DOHH2 (cell line): Measurements from ENCODE around the gene PAPPA.

Experiments used
- H3F3A ChIP-seq: fragments of 200-600 bp; sonication (generic), shearing (Covaris generic); 2 replicates; pipeline ENCODE4 v1.6.0; 2016; ENCODE audit warnings: antibody characterized with exemption, mild to moderate bottlenecking; ENCODE audit not compliant: control insufficient read depth, insufficient read depth
- H3K27ac ChIP-seq: fragments of 200-600 bp; sonication (generic); 2 replicates; pipeline ENCODE4 v1.5.1; 2014; ENCODE audit warnings: low read depth, mild to moderate bottlenecking, low read length, moderate library complexity
- H3K27me3 ChIP-seq: fragments of 200-600 bp; sonication (generic); 2 replicates; pipeline ENCODE4 v1.6.1; 2014; ENCODE audit warnings: mild to moderate bottlenecking, low read length, mixed read lengths; ENCODE audit not compliant: control insufficient read depth
- H3K36me3 ChIP-seq: fragments of 200-600 bp; sonication (generic); 2 replicates; pipeline ENCODE4 v1.6.1; 2014; ENCODE audit warnings: mild to moderate bottlenecking, low read length, moderate library complexity, mixed read lengths; ENCODE audit not compliant: control insufficient read depth
- H3K4me1 ChIP-seq: fragments of 200-600 bp; sonication (generic); 2 replicates; pipeline ENCODE4 v1.6.1; 2014; ENCODE audit warnings: mild to moderate bottlenecking, low read length, mixed read lengths; ENCODE audit not compliant: control insufficient read depth
- H3K4me2 ChIP-seq: fragments of 200-600 bp; sonication (generic); 2 replicates; pipeline ENCODE4 v1.6.0; 2014; ENCODE audit warnings: mild to moderate bottlenecking, low read length, moderate library complexity
- H3K4me3 ChIP-seq: fragments of 200-600 bp; sonication (generic); 2 replicates; pipeline ENCODE4 v1.5.1; 2014; ENCODE audit warnings: mild to moderate bottlenecking, low read length, mixed read lengths
- H3K79me2 ChIP-seq: fragments of 200-600 bp; sonication (generic); 2 replicates; pipeline ENCODE4 v1.6.1; 2014; ENCODE audit warnings: mild to moderate bottlenecking, low read length, mixed read lengths; ENCODE audit not compliant: control insufficient read depth
- H3K9me2 ChIP-seq: fragments of 200-600 bp; sonication (generic); replicated peaks from 2 replicates; pipeline ENCODE4 v1.6.1; 2014; ENCODE audit warnings: mild to moderate bottlenecking, low read length, mixed read lengths; ENCODE audit not compliant: control insufficient read depth
- H3K9me3 ChIP-seq: fragments of 200-600 bp; sonication (generic); 2 replicates; pipeline ENCODE4 v1.6.1; 2014; ENCODE audit warnings: antibody characterized with exemption, low read length, mixed read lengths; ENCODE audit not compliant: control insufficient read depth, insufficient read depth
- H4K20me1 ChIP-seq: fragments of 200-600 bp; sonication (generic); 2 replicates; pipeline ENCODE4 v1.6.0; 2014; ENCODE audit warnings: low read depth, mild to moderate bottlenecking, antibody characterized with exemption, low read length, moderate library complexity; ENCODE audit not compliant: control insufficient read depth, insufficient read depth
- EZH2phosphoT487 ChIP-seq: fragments of 200-600 bp; sonication (generic); IDR thresholded peaks from 2 replicates; pipeline ENCODE4 v1.6.1; 2017; ENCODE audit warnings: borderline replicate concordance, mild to moderate bottlenecking, antibody characterized with exemption, low read length, moderate library complexity, mixed read lengths
- TF ChIP-seq, protein P1 (sequence below): fragments of 200-600 bp; sonication (generic); IDR thresholded peaks from one replicate; pipeline ENCODE4 v1.5.1; 2014; ENCODE audit warnings: antibody characterized with exemption, mild to moderate bottlenecking, low read depth, low read length; ENCODE audit not compliant: poor library complexity, severe bottlenecking

PAPPA gene

DNA sequence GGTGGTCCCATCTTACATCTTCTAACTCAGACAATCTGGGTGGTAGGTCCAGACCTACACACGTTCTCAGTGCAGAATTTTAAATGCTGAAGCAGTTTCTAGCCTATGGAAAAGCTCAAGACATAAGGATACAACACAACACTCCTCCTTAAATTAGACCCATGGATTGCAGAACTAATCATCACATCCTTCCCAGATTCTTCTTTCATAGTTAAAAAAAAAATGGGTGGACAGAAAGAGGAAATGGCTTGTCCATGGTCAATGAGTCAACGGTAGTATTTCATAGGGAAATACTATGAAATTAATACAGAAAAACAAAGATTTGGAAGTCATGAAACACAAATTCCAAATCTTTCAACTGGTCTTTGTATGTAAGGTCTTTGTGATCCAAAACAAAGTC is 106.9 kb downstream of the PAPPA start:
- Histone ChIP-seq H3K9me2 (no peaks in the 10 kb centered on the region), H3K4me1 (no peaks in the 10 kb centered on the region), H3K27ac (no peak overlapping the region), H3K79me2 (no peaks in the 10 kb centered on the region), H3K4me2 (no peak overlapping the region), H3F3A (no peaks in the 10 kb centered on the region), H3K4me3 (no peak overlapping the region), H3K27me3 (no peaks in the 10 kb centered on the region), H4K20me1 (no peaks in the 10 kb centered on the region), H3K9me3 (no peaks in the 10 kb centered on the region), H3K36me3 (no peaks in the 10 kb centered on the region)
- no peak for TF ChIP-seq EZH2phosphoT487
- TF ChIP-seq, protein P1, sequence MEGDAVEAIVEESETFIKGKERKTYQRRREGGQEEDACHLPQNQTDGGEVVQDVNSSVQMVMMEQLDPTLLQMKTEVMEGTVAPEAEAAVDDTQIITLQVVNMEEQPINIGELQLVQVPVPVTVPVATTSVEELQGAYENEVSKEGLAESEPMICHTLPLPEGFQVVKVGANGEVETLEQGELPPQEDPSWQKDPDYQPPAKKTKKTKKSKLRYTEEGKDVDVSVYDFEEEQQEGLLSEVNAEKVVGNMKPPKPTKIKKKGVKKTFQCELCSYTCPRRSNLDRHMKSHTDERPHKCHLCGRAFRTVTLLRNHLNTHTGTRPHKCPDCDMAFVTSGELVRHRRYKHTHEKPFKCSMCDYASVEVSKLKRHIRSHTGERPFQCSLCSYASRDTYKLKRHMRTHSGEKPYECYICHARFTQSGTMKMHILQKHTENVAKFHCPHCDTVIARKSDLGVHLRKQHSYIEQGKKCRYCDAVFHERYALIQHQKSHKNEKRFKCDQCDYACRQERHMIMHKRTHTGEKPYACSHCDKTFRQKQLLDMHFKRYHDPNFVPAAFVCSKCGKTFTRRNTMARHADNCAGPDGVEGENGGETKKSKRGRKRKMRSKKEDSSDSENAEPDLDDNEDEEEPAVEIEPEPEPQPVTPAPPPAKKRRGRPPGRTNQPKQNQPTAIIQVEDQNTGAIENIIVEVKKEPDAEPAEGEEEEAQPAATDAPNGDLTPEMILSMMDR: no peak

DNA sequence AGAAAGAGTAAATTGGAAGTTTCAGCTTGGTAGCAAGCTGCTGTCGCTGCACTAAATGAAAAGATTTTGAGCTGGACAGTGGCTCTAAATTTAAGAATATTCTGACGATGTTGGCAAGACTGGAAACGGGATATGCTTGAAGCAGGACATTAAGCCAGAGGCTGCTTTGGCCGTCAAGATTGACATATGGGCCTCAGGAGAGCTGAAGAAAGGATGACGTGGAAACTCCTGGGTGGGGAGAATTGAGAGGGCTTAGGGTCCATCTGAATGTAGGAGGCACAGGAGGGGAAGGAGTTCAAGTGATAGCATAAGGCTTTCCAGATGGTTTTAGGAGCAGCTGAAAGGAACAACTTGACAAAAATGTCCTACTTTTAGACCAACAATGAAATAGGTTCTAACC is 108.9 kb downstream of the PAPPA start:
- H3K27ac ChIP-seq: no peak overlapping the region
- H3K4me3 ChIP-seq: no peak overlapping the region
- H3K9me2 ChIP-seq: no peaks in the 10 kb centered on the region
- no peaks in the 10 kb centered on the region for H4K20me1 ChIP-seq
- no peaks in the 10 kb centered on the region for H3F3A ChIP-seq
- H3K4me1 ChIP-seq: no peaks in the 10 kb centered on the region
- TF ChIP-seq EZH2phosphoT487: no peak
- TF ChIP-seq, protein P1: no peak
- no peaks in the 10 kb centered on the region for H3K27me3 ChIP-seq
- no peaks in the 10 kb centered on the region for H3K36me3 ChIP-seq
- no peak overlapping the region for H3K4me2 ChIP-seq
- H3K9me3 ChIP-seq: no peaks in the 10 kb centered on the region
- H3K79me2 ChIP-seq: no peaks in the 10 kb centered on the region

GRCh38 chr9:116264361-116264760 is 110.8 kb downstream of the PAPPA start:
- no peaks in the 10 kb centered on the region for H3K36me3 ChIP-seq
- H3K27me3 ChIP-seq: no peaks in the 10 kb centered on the region
- H3K4me2 ChIP-seq: no peak overlapping the region
- H3F3A ChIP-seq: no peaks in the 10 kb centered on the region
- H3K4me1 ChIP-seq: no peaks in the 10 kb centered on the region
- TF ChIP-seq EZH2phosphoT487: no peak
- TF ChIP-seq, protein P1: no peak
- H3K9me3 ChIP-seq: no peaks in the 10 kb centered on the region
- H3K9me2 ChIP-seq: no peaks in the 10 kb centered on the region
- no peak overlapping the region for H3K4me3 ChIP-seq
- no peaks in the 10 kb centered on the region for H4K20me1 ChIP-seq
- H3K79me2 ChIP-seq: no peaks in the 10 kb centered on the region
- no peak overlapping the region for H3K27ac ChIP-seq

DNA sequence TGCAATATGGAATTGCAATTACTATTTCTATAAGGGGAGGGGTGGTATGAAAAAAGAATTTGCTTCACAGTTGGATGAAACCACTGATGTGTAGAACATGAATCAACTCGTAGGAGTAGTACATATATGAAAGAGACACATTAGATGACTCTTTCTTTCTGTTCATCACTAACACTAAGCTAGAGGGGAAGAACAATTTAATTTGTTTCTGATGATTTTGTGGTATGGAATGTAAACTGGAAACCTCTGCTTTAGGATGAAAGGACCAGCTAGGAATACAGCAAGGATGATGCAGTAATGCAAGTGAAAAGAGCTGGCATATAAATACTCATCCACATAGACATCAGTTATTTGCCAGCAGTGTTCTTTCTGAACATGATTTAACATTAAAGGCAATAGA is 113.4 kb downstream of the PAPPA start:
- Histone ChIP-seq H3K79me2 (no peaks in the 10 kb centered on the region), H3K36me3 (no peaks in the 10 kb centered on the region), H3K4me1 (no peaks in the 10 kb centered on the region), H3K27ac (no peak overlapping the region), H3K9me2 (no peaks in the 10 kb centered on the region), H3K4me3 (no peak overlapping the region), H3F3A (no peaks in the 10 kb centered on the region), H3K27me3 (no peaks in the 10 kb centered on the region), H3K9me3 (no peaks in the 10 kb centered on the region), H3K4me2 (no peak overlapping the region), H4K20me1 (no peaks in the 10 kb centered on the region)
- TF ChIP-seq EZH2phosphoT487: no peak
- TF ChIP-seq, protein P1: no peak
